ENCODE results near the gene SPART. TPM values are rescaled to one million over a fixed set of nuclear protein-coding genes. Genes with fewer than 3 reads are reported as not detected.
A peak's percentile ranks its signal among the peaks of the same experiment; 100 is the strongest.
"Not testable (repeated sequence)": the region's sequence is repeated elsewhere in the genome, so short reads cannot be mapped to it uniquely, and the experiment has no call there.

The SPART gene
- total and polyA plus RNA-seq, 2 donors from 2014 or later: 47.8 to 66.1 TPM

DNA sequence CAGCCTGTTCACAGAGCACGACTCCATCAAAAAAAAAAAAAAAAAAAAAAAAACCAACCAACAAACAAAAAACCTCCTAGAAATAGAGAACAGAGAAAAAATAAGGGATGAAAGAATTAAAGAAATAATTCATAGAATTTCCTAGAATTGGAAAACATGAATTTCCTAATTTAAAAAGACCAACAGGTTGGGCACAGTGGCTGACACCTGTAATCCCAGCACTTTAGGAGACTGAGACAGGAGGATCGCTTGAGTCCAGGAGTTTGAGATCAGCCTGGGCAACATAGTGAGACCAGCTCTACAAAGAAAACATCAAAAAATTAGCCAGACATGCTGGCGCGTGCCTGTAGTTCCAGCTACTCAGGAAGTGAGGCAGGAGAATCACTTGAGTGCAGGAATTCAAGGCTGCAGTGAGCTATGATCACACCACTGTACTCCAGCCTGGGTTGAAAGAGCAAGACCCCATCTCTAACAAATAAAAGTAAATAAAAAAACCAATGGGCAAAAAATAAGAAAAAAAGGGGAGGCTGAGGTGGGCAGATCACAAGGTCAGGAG is 6.5 kb downstream of the SPART start:
- H3K4me1 ChIP-seq (ENCODE audit: control insufficient read depth in 2 of 3, insufficient read depth in 2 of 3, low read depth in 1 of 3, low read length in 3 of 3): peaks cover 0 to 21% (median 3%) of the 10 kb centered on the region in 3 donors
- no peak overlapping the region for H3K4me3 ChIP-seq (ENCODE audit: low read length in 3 of 3)
- TF ChIP-seq, protein P1, sequence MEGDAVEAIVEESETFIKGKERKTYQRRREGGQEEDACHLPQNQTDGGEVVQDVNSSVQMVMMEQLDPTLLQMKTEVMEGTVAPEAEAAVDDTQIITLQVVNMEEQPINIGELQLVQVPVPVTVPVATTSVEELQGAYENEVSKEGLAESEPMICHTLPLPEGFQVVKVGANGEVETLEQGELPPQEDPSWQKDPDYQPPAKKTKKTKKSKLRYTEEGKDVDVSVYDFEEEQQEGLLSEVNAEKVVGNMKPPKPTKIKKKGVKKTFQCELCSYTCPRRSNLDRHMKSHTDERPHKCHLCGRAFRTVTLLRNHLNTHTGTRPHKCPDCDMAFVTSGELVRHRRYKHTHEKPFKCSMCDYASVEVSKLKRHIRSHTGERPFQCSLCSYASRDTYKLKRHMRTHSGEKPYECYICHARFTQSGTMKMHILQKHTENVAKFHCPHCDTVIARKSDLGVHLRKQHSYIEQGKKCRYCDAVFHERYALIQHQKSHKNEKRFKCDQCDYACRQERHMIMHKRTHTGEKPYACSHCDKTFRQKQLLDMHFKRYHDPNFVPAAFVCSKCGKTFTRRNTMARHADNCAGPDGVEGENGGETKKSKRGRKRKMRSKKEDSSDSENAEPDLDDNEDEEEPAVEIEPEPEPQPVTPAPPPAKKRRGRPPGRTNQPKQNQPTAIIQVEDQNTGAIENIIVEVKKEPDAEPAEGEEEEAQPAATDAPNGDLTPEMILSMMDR (IDR thresholded peaks at IDR 0.05; ENCODE audit: borderline replicate concordance, extremely low read depth, insufficient read depth): no peak
- FAIRE-seq (no peak), DNase-seq (no peak)
- no peak overlapping the region for H3K9ac ChIP-seq (ENCODE audit: low read length in 3 of 3)
- H3K36me3 ChIP-seq (ENCODE audit: control insufficient read depth in 2 of 3, insufficient read depth in 3 of 3, low read length in 3 of 3): peaks cover 0 to 5% (median 0%) of the 10 kb centered on the region in 3 donors
- H3K27ac ChIP-seq (ENCODE audit: low read depth in 2 of 2, low read length in 2 of 2): no peak overlapping the region
- no peaks in the 10 kb centered on the region for H3K9me3 ChIP-seq (ENCODE audit: control insufficient read depth in 2 of 3, insufficient read depth in 1 of 3, low read length in 3 of 3)
- no peaks in the 10 kb centered on the region for H3K27me3 ChIP-seq (ENCODE audit: control insufficient read depth, insufficient read depth, low read length)
- intact Hi-C loops (cut with DNase I): no loop called here

DNA sequence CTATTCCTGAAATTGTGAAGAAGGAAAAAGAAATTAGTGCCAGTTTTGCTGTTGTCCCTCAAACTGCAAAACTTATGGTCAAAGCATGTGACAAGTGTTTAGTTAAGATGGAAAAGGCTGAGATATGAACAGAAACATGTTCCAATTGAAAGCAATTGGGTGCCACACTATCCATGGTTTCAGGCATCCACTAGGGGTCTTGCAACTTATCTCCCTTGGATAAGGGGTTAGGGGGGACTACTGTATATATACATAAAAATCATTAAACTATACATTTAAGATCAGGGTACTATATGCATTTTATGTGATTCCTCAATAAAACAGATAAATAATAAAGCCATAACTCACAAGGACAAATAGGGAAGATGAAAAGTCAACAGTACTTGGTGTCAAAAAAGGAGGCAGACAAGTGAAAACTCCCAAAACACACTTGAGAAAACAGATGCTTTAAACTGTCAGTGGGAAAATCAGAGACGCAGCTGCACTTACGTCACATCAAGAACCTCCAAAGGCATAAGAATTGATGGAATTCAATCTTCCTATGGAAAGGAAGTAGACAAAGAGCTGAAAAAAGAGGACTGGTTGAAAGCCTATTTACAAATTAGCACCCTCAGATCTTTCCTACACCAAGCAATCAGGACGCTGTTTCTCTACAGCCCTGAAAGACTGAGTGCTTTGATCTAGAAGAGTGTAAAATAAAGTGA is 8.1 kb downstream of the SPART start:
- Histone ChIP-seq H3K9ac (ENCODE audit: low read length in 3 of 3) (no peak overlapping the region), H3K36me3 (ENCODE audit: control insufficient read depth in 2 of 3, insufficient read depth in 3 of 3, low read length in 3 of 3) (peaks cover 0 to 5% (median 0%) of the 10 kb centered on the region in 3 donors), H3K27me3 (ENCODE audit: control insufficient read depth, insufficient read depth, low read length) (no peaks in the 10 kb centered on the region), H3K9me3 (ENCODE audit: control insufficient read depth in 2 of 3, insufficient read depth in 1 of 3, low read length in 3 of 3) (no peaks in the 10 kb centered on the region), H3K4me1 (ENCODE audit: control insufficient read depth in 2 of 3, insufficient read depth in 2 of 3, low read depth in 1 of 3, low read length in 3 of 3) (peaks cover 0 to 14% (median 3%) of the 10 kb centered on the region in 3 donors), H3K27ac (ENCODE audit: low read depth in 2 of 2, low read length in 2 of 2) (no peak overlapping the region), H3K4me3 (ENCODE audit: low read length in 3 of 3) (no peak overlapping the region)
- TF ChIP-seq, protein P1 (IDR thresholded peaks at IDR 0.05; ENCODE audit: borderline replicate concordance, extremely low read depth, insufficient read depth): no peak
- intact Hi-C loops (cut with DNase I): no loop called here
- no peak for FAIRE-seq
- no peak for DNase-seq

DNA sequence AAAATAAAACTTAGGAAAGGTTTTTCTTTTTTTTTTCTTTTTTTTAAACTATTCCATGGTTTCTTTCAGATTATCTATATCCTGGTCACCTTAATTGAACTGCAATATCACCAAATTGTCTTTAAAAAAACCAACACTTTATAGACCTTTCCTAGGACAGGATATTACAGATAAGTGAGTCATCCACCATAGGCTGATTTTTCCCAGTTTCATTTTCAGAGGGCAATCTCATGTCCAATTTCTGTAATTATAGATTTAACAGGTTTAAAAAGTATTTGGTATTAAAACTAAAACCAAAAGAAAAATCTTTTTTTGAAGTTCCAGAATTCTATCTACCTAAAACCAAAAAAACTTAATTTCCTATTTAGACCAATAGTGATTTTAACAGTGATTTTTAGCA is 13.2 kb downstream of the SPART start:
- FAIRE-seq (peak; percentile 87), DNase-seq (no peak)
- Histone ChIP-seq H3K27ac (ENCODE audit: low read depth in 2 of 2, low read length in 2 of 2) (no peak overlapping the region), H3K9me3 (ENCODE audit: control insufficient read depth in 2 of 3, insufficient read depth in 1 of 3, low read length in 3 of 3) (no peaks in the 10 kb centered on the region), H3K4me1 (ENCODE audit: control insufficient read depth in 2 of 3, insufficient read depth in 2 of 3, low read depth in 1 of 3, low read length in 3 of 3) (peaks cover 0 to 8% (median 3%) of the 10 kb centered on the region in 3 donors), H3K27me3 (ENCODE audit: control insufficient read depth, insufficient read depth, low read length) (no peaks in the 10 kb centered on the region), H3K9ac (ENCODE audit: low read length in 3 of 3) (no peak overlapping the region), H3K4me3 (ENCODE audit: low read length in 3 of 3) (no peak overlapping the region), H3K36me3 (ENCODE audit: control insufficient read depth in 2 of 3, insufficient read depth in 3 of 3, low read length in 3 of 3) (peaks cover 4 to 18% (median 14%) of the 10 kb centered on the region in 3 donors)
- TF ChIP-seq, protein P1 (IDR thresholded peaks at IDR 0.05; ENCODE audit: borderline replicate concordance, extremely low read depth, insufficient read depth): no peak
- intact Hi-C loops (cut with DNase I): no loop called here

DNA sequence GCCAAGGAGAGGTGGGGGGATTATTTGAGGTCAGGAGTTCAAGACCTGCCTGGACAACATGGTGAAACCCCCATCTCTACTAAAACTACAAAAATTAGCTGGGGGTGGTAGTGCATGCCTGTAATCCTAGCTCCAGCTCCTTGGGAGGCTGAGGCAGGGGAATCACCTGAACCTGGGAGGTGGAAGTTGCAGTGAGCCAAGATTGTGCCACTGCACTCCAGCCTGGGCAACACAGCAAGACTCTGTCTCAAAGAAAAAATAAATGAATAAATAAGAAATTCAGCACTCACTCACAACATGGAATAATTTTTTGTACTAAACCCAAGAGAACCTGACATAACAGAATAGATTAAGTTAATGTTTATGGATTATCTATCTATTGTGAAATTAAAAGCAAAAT is 13.9 kb downstream of the SPART start:
- FAIRE-seq; H3K27me3 ChIP-seq (ENCODE audit: control insufficient read depth, insufficient read depth, low read length); H3K9ac ChIP-seq (ENCODE audit: low read length in 3 of 3); H3K27ac ChIP-seq (ENCODE audit: low read depth in 2 of 2, low read length in 2 of 2); H3K4me3 ChIP-seq (ENCODE audit: low read length in 3 of 3); DNase-seq; H3K4me1 ChIP-seq (ENCODE audit: control insufficient read depth in 2 of 3, insufficient read depth in 2 of 3, low read depth in 1 of 3, low read length in 3 of 3); H3K9me3 ChIP-seq (ENCODE audit: control insufficient read depth in 2 of 3, insufficient read depth in 1 of 3, low read length in 3 of 3); intact Hi-C loops (cut with DNase I): not testable (repeated sequence)
- peaks cover 4 to 18% (median 16%) of the 10 kb centered on the region in 3 donors for H3K36me3 ChIP-seq (ENCODE audit: control insufficient read depth in 2 of 3, insufficient read depth in 3 of 3, low read length in 3 of 3)

Measured in kidney (tissue), 14 donors.